Panc1 (cell line): Measurements from ENCODE around the gene GH2. TPM values are rescaled to one million over a fixed set of nuclear protein-coding genes. Genes with fewer than 3 reads are reported as not detected.

Experiments
- ATAC-seq: fragments of 200-7000 bp; cut with Tn5 transposase; 2 replicates; pipeline ENCODE4 v1.9.1; 2020; ENCODE audit warnings: mild to moderate bottlenecking, moderate library complexity
- BruUV-seq: library from RNA; stranded (reverse); fragments of 400-500 nt; replicated peaks from 2 replicates; lab custom pipeline; 2021; lab: Mats Ljungman, UMichigan
- CTCF ChIA-PET: fragments of 300-600 bp; sonication (Branson Sonifier 250); formaldehyde crosslinking; loops from one replicate; lab custom pipeline; 2022; ENCODE audit warnings: antibody characterized with exemption; lab: Charles Lee
- POLR2A ChIA-PET: fragments of 300-600 bp; sonication (Branson Sonifier 250); formaldehyde crosslinking; loops from one replicate; lab custom pipeline; 2022; ENCODE audit warnings: antibody characterized with exemption; lab: Charles Lee
- DNase-seq: peaks from one replicate; pipeline ENCODE4 v3.0.0-alpha.2; 2010; ENCODE audit warnings: low read depth, low spot score
- H3K27ac ChIP-seq: 2 replicates; pipeline ENCODE4 v1.5.1; 2011; ENCODE audit warnings: mild to moderate bottlenecking, low read length, inconsistent platforms
- H3K27me3 ChIP-seq: fragments of 200-500 bp; sonication (Bioruptor generic); 2 replicates; pipeline ENCODE4 v1.6.0; 2014; ENCODE audit warnings: low read length, inconsistent platforms; ENCODE audit not compliant: control insufficient read depth, insufficient read depth
- H3K36me3 ChIP-seq: fragments of 200-500 bp; sonication (Bioruptor generic); 2 replicates; pipeline ENCODE4 v1.5.1; 2014; ENCODE audit warnings: inconsistent platforms, mild to moderate bottlenecking, low read length, moderate library complexity; ENCODE audit not compliant: control insufficient read depth, insufficient read depth
- H3K4me1 ChIP-seq: 2 replicates; pipeline ENCODE4 v1.5.1; 2011; ENCODE audit warnings: inconsistent platforms, mild to moderate bottlenecking, low read length, moderate library complexity; ENCODE audit not compliant: control insufficient read depth, insufficient read depth
- H3K4me3 ChIP-seq, 2 experiments: 2 replicates each; pipeline ENCODE4 v1.5.1; 2011 to 2012; ENCODE audit warnings: low read depth in 2 of 2, low read length in 2 of 2, mild to moderate bottlenecking in 2 of 2, inconsistent platforms in 1 of 2, moderate library complexity in 1 of 2
- H3K9me3 ChIP-seq: fragments of 200-500 bp; sonication (Bioruptor generic); 2 replicates; pipeline ENCODE4 v1.5.1; 2014; ENCODE audit warnings: low read depth, mild to moderate bottlenecking, inconsistent platforms, low read length, moderate library complexity; ENCODE audit not compliant: control insufficient read depth, insufficient read depth
- POLR2AphosphoS5 ChIP-seq: IDR thresholded peaks from 2 replicates; pipeline ENCODE4 v1.6.1; 2012; ENCODE audit warnings: mild to moderate bottlenecking, low read depth, low read length, moderate library complexity
- SIN3A ChIP-seq: IDR thresholded peaks from 2 replicates; pipeline ENCODE4 v1.6.1; 2012; ENCODE audit warnings: low read depth, mild to moderate bottlenecking, low read length, moderate library complexity, borderline replicate concordance; ENCODE audit not compliant: insufficient read depth
- TCF7L2 ChIP-seq: IDR thresholded peaks from 2 replicates; pipeline ENCODE4 v1.6.1; 2011; ENCODE audit warnings: mild to moderate bottlenecking, low read depth, low read length, inconsistent platforms
- in situ Hi-C: cut with HindIII; loops from 2 replicates; pipeline ENCODE4 v1.10.0; 2016; ENCODE audit warnings: low sequenced_read_pairs, low pct_unique_long_range_greater_than_20kb
- intact Hi-C: fragments of 100-400 bp; cut with micrococcal nuclease; formaldehyde crosslinking; loops from one replicate; pipeline ENCODE4 v1.10.0; 2022; ENCODE audit not compliant: unreplicated experiment
- total RNA-seq: library from RNA; stranded (reverse); gene quantifications from one replicate; pipeline ENCODE4 v1.2.1, GENCODE V29; 2021; ENCODE audit not compliant: unreplicated experiment
- TF ChIP-seq, protein P1 (sequence below), 2 experiments: IDR thresholded peaks; 2 replicates each; pipeline ENCODE4 v1.6.1; 2011 to 2012; ENCODE audit warnings: low read depth in 2 of 2, control low read depth in 1 of 2, low read length in 1 of 2, mild to moderate bottlenecking in 1 of 2, moderate library complexity in 1 of 2; ENCODE audit not compliant: insufficient read depth in 1 of 2
- TF ChIP-seq, protein P2 (sequence below): fragments of 450-650 bp; IDR thresholded peaks from 2 replicates; pipeline ENCODE4 v1.5.1; 2017; ENCODE audit warnings: mild to moderate bottlenecking

GH2 gene
- total RNA-seq, 1 experiment from 2014 or later, result not detected

DNA sequence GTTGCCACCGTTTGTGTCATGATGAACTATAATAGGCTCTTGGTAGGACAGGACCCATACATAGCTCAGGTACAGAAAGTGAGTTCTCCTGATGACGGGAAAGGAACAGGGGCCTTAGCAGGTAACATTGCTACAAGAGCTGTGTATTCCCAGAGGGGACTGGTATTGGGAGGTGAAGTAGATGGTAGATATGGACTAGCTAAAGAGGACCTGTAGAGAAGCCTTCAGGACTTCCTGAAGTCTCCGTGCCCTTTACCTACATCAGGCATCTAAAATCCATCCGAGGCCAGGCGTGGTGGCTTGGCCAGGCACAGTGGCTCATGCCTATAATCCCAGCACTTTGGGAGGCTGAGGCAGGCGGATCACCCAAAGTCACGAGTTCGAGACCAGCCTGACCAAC, 26.6 kb downstream of the GH2 start:
- no peak overlapping the region for H3K27ac ChIP-seq
- ATAC-seq (no peak), DNase-seq (no peak)
- H3K4me3 ChIP-seq, result no peak overlapping the region
- CTCF ChIA-PET, result no interaction called here
- no TSS peak for BruUV-seq
- no peak for TF ChIP-seq POLR2AphosphoS5
- no peak for TF ChIP-seq TCF7L2
- no peak for TF ChIP-seq SIN3A
- TF ChIP-seq, protein P1, sequence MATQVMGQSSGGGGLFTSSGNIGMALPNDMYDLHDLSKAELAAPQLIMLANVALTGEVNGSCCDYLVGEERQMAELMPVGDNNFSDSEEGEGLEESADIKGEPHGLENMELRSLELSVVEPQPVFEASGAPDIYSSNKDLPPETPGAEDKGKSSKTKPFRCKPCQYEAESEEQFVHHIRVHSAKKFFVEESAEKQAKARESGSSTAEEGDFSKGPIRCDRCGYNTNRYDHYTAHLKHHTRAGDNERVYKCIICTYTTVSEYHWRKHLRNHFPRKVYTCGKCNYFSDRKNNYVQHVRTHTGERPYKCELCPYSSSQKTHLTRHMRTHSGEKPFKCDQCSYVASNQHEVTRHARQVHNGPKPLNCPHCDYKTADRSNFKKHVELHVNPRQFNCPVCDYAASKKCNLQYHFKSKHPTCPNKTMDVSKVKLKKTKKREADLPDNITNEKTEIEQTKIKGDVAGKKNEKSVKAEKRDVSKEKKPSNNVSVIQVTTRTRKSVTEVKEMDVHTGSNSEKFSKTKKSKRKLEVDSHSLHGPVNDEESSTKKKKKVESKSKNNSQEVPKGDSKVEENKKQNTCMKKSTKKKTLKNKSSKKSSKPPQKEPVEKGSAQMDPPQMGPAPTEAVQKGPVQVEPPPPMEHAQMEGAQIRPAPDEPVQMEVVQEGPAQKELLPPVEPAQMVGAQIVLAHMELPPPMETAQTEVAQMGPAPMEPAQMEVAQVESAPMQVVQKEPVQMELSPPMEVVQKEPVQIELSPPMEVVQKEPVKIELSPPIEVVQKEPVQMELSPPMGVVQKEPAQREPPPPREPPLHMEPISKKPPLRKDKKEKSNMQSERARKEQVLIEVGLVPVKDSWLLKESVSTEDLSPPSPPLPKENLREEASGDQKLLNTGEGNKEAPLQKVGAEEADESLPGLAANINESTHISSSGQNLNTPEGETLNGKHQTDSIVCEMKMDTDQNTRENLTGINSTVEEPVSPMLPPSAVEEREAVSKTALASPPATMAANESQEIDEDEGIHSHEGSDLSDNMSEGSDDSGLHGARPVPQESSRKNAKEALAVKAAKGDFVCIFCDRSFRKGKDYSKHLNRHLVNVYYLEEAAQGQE (IDR thresholded peaks at IDR 0.05; ENCODE audit: insufficient read depth in 1 of 2, low read depth in 2 of 2, low read length in 1 of 2), result no peak
- TF ChIP-seq, protein P2, sequence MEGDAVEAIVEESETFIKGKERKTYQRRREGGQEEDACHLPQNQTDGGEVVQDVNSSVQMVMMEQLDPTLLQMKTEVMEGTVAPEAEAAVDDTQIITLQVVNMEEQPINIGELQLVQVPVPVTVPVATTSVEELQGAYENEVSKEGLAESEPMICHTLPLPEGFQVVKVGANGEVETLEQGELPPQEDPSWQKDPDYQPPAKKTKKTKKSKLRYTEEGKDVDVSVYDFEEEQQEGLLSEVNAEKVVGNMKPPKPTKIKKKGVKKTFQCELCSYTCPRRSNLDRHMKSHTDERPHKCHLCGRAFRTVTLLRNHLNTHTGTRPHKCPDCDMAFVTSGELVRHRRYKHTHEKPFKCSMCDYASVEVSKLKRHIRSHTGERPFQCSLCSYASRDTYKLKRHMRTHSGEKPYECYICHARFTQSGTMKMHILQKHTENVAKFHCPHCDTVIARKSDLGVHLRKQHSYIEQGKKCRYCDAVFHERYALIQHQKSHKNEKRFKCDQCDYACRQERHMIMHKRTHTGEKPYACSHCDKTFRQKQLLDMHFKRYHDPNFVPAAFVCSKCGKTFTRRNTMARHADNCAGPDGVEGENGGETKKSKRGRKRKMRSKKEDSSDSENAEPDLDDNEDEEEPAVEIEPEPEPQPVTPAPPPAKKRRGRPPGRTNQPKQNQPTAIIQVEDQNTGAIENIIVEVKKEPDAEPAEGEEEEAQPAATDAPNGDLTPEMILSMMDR, result no peak
- H3K36me3 ChIP-seq, result no peaks in the 10 kb centered on the region
- POLR2A ChIA-PET, result no interaction called here
- intact Hi-C loops, result no loop called here
- no peaks in the 10 kb centered on the region for H3K9me3 ChIP-seq
- in situ Hi-C loops, result no loop called here
- H3K4me1 ChIP-seq, result no peaks in the 10 kb centered on the region
- no peaks in the 10 kb centered on the region for H3K27me3 ChIP-seq

DNA sequence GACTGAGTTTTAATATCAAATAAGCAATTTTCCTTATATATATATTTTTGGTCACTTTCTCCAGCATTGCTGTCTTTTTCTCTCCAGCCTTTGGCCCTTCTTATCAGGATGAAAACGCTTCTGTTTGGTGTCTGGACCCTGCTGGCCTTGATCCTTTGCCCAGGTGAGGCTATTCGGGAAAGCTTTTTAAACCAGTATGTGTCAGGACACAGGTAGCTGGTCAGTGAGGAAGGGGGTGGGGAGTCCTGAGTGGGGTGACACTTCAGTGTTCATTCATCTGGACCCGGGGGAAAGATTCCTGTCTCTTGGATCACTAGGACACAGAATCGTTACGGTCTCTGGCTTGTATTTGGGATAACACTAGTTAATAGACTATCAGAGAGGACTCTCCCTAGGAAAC, 27.0 kb downstream of the GH2 start:
- H3K27ac ChIP-seq, result no peak overlapping the region
- intact Hi-C loops, result no loop called here
- ChIA-PET CTCF (no interaction called here), POLR2A (no interaction called here)
- no peaks in the 10 kb centered on the region for H3K4me1 ChIP-seq
- no peak for ATAC-seq
- in situ Hi-C loops, result no loop called here
- no peaks in the 10 kb centered on the region for H3K27me3 ChIP-seq
- TF ChIP-seq, protein P1 (IDR thresholded peaks at IDR 0.05; ENCODE audit: insufficient read depth in 1 of 2, low read depth in 2 of 2, low read length in 1 of 2), result no peak
- TF ChIP-seq, protein P2, result no peak
- TF ChIP-seq TCF7L2 (no peak), SIN3A (no peak), POLR2AphosphoS5 (no peak)
- H3K9me3 ChIP-seq, result no peaks in the 10 kb centered on the region
- DNase-seq, result no peak
- BruUV-seq, result no TSS peak
- H3K4me3 ChIP-seq, result no peak overlapping the region
- no peaks in the 10 kb centered on the region for H3K36me3 ChIP-seq
